Lower lobe of right lung (tissue), 2 donors: ENCODE data around the gene RAB4B. TPM values are rescaled to one million over a fixed set of nuclear protein-coding genes. Genes with fewer than 3 reads are reported as not detected.
"Not testable (repeated sequence)": the region's sequence is repeated elsewhere in the genome, so short reads cannot be mapped to it uniquely, and the experiment has no call there.

Source experiments
- ATAC-seq, 2 donors: fragments of 200-7000 bp; cut with Tn5 transposase; one replicate each; pipeline ENCODE4 v1.9.1; 2020 to 2022; ENCODE audit warnings: mild to moderate bottlenecking in 2 of 2, moderate library complexity in 2 of 2
- DNase-seq: peaks from one replicate; pipeline ENCODE4 v3.0.0-alpha.2; 2020
- H3K27ac ChIP-seq: fragments of 200-600 bp; one replicate; pipeline ENCODE4 v1.8.0; 2022
- H3K27me3 ChIP-seq: fragments of 200-600 bp; one replicate; pipeline ENCODE4 v1.8.0; 2022; ENCODE audit warnings: low read depth
- H3K36me3 ChIP-seq: fragments of 200-600 bp; one replicate; pipeline ENCODE4 v1.8.0; 2022; ENCODE audit warnings: mild to moderate bottlenecking
- H3K4me1 ChIP-seq: fragments of 200-600 bp; one replicate; pipeline ENCODE4 v1.8.0; 2022
- H3K4me3 ChIP-seq: fragments of 200-600 bp; one replicate; pipeline ENCODE4 v1.8.0; 2022; ENCODE audit warnings: mild to moderate bottlenecking
- H3K9me3 ChIP-seq: fragments of 200-600 bp; one replicate; pipeline ENCODE4 v1.8.0; 2022
- CTCF ChIP-seq: fragments of 200-600 bp; IDR thresholded peaks from one replicate; pipeline ENCODE4 v1.8.0; 2022; ENCODE audit warnings: antibody characterized with exemption, mild to moderate bottlenecking
- intact Hi-C: fragments of 100-400 bp; cut with DNase I; formaldehyde crosslinking; loops from one replicate; pipeline ENCODE4 v1.11.0; 2022
- long read RNA-seq: library from polyadenylated mRNA; unstranded; transcript quantifications from one replicate; pipeline ENCODE4 v2.0.0, GENCODE V29; 2021
- total RNA-seq: library from RNA; stranded (reverse); fragmentation: NEBNext Ultra II Directional; extraction: Animal tissue kit (Norgen Biotek cat#: 25700); gene quantifications from one replicate; pipeline ENCODE4 v1.2.1, GENCODE V29; 2021
- donor health status: DM: no; HTN: yes; CAD: no; lungs with severe emphysema.

RAB4B gene
- 48.5 TPM for total RNA-seq
- long read RNA-seq, transcript RAB4B-201 (8 exons, 1,133 nt): major isoform, 41 of 77 reads
- long read RNA-seq, partial matches to known transcripts: 22 of 77 reads
- long read RNA-seq, other reads (novel, unspliced or antisense): 11 of 77 reads

- Histone ChIP-seq H3K9me3 (no peaks in the 10 kb centered on the region), H3K36me3 (peaks cover 5% of the 10 kb centered on the region), H3K4me3 (peak within 1 kb of the TSS; percentile 60), H3K27ac (peak within 1 kb of the TSS; percentile 96), H3K27me3 (no peaks in the 10 kb centered on the region), H3K4me1 (peaks cover 22% of the 10 kb centered on the region)
- DNase-seq (peak; percentile 100), ATAC-seq (peak; percentile 97)
- no peak for TF ChIP-seq CTCF
- intact Hi-C loops: no loop called here
Measured at GRCh38 chr19:40777937-40778705, at the start of gene RAB4B. TSS of gene RAB4B (plus strand) at chr19:40778247. CDS start at chr19:40778376, 129 bp downstream.

GRCh38 chr19:40730065-40730464, 48.0 kb upstream of the RAB4B start:
- H3K27me3 ChIP-seq, H3K27ac ChIP-seq, H3K4me3 ChIP-seq, H3K4me1 ChIP-seq, H3K9me3 ChIP-seq, intact Hi-C loops, DNase-seq, ATAC-seq: not testable (repeated sequence)
- H3K36me3 ChIP-seq: peaks cover 100% of the 10 kb centered on the region

- H3K4me3 ChIP-seq, intact Hi-C loops, H3K4me1 ChIP-seq, H3K27ac ChIP-seq, H3K9me3 ChIP-seq, DNase-seq, ATAC-seq, H3K27me3 ChIP-seq: not testable (repeated sequence)
- peaks cover 100% of the 10 kb centered on the region for H3K36me3 ChIP-seq
Measured at GRCh38 chr19:40732304-40732703, 45.7 kb upstream of the RAB4B start.

- H3K27ac ChIP-seq: no peak overlapping the region
- intact Hi-C loops: no loop called here
- H3K4me1 ChIP-seq: no peaks in the 10 kb centered on the region
- H3K27me3 ChIP-seq: no peaks in the 10 kb centered on the region
- ATAC-seq: no peak
- H3K4me3 ChIP-seq: no peak overlapping the region
- no peak for TF ChIP-seq CTCF
- no peak for DNase-seq
- H3K9me3 ChIP-seq: no peaks in the 10 kb centered on the region
- H3K36me3 ChIP-seq: peaks cover 100% of the 10 kb centered on the region
Measured at GRCh38 chr19:40733149-40733548, 44.9 kb upstream of the RAB4B start.

- Histone ChIP-seq H3K36me3 (peaks cover 100% of the 10 kb centered on the region), H3K4me3 (no peak overlapping the region), H3K27me3 (no peaks in the 10 kb centered on the region), H3K27ac (peak overlapping the region; percentile 24), H3K9me3 (no peaks in the 10 kb centered on the region), H3K4me1 (peaks cover 5% of the 10 kb centered on the region)
- intact Hi-C loops: no loop called here
- no peak for TF ChIP-seq CTCF
- DNase-seq: no peak
- peak; percentile 45 to 62 for ATAC-seq
Measured at GRCh38 chr19:40735013-40735771, 42.9 kb upstream of the RAB4B start.

- no peak for TF ChIP-seq CTCF
- no peak for ATAC-seq
- Histone ChIP-seq H3K4me3 (no peak overlapping the region), H3K27ac (peak overlapping the region; percentile 27), H3K27me3 (no peaks in the 10 kb centered on the region), H3K9me3 (no peaks in the 10 kb centered on the region), H3K36me3 (peaks cover 95% of the 10 kb centered on the region), H3K4me1 (peaks cover 11% of the 10 kb centered on the region)
- DNase-seq: no peak
- intact Hi-C loops: no loop called here
Measured at GRCh38 chr19:40736661-40737060, 41.4 kb upstream of the RAB4B start.
